ENCODE results near the gene MYD88.
A peak's percentile ranks its signal among the peaks of the same experiment; 100 is the strongest.

Gene MYD88

GRCh38 chr3:38111201-38111600 is 27.3 kb upstream of the MYD88 start:
- DNase-seq, result no peak
- in situ Hi-C loops (cut with MboI; ENCODE audit: low pct_unique_long_range_greater_than_20kb, low sequenced_read_pairs), result no loop called here

DNA sequence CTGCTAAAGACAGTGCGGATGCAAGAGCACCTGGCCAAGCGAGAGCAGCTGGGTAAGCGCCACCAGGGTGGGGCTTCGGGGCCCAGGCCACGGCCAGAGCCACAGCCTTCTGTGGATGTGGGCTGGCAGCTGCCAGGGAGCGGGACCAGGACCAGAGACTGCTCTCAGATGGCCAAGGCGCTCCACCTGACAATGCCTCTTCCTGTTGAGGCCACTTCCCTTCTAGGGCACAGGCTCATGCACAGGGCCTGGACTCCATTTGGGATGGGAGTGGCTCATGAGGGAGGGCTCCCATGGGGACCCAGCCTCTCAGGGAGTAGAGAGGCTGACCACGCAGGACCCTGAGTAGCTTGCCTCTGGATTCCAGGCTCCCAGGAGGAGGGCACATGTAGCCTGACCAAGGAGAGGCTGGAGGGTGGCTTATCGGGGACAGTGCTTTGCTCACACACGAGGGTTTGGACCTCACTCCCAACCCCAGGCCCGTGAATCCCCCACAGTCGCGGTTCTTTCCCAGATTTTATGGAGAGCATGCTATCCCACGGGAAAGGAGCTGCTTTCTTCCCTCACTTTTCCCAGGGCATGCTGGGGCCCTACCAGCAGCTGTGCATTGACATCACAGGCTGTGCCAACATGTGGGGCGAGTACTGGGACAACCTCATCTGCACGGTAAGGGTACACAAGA is 26.6 kb upstream of the MYD88 start:
- no peak for DNase-seq
- in situ Hi-C loops (cut with MboI; ENCODE audit: low pct_unique_long_range_greater_than_20kb, low sequenced_read_pairs), result no loop called here

GRCh38 chr3:38112378-38112761 is 26.1 kb upstream of the MYD88 start:
- in situ Hi-C loops (cut with MboI; ENCODE audit: low pct_unique_long_range_greater_than_20kb, low sequenced_read_pairs), result no loop called here
- no peak for DNase-seq

- no peak for DNase-seq
- in situ Hi-C loops (cut with MboI; ENCODE audit: low pct_unique_long_range_greater_than_20kb, low sequenced_read_pairs), result no loop called here
Observed at GRCh38 chr3:38114052-38114874, 24.2 kb upstream of the MYD88 start.

DNA sequence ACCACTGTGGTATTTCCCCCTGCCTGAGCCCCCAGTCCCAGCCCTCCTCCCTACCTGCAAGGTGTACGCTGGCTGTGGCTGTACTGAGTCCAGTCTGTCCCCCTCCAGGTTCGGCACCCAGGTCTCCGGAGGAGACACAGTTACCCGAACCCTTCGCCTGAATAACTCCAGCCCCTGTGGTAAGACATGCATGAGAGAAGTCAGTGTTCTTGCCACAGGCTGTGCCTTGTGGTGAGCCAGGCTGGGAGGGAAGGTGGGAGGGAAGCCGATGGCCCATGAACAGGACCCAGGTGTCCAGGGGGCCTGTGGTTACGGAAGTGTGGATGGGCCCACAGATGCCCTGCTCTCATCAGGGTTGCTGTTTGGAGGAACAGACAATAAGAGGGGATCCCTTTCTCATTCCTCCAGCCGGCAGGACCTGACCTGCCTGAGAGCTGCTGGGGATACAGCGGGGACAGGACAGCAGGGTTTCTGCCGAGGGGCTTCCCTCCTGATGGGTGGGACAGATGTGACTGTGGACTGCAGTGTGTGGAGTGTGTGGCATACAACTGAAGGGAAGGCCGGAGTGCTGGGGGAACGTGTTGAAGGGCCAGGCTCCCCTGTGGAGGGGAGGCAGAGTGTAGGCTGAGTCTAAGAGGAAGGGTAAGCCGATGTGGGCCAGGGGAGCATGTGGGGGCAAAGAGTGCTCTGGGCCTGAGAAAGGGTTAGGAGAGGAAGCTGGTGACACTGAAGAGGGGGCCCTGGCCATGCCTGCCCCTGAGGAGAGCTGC is 23.4 kb upstream of the MYD88 start:
- no peak for DNase-seq
- in situ Hi-C loops (cut with MboI; ENCODE audit: low pct_unique_long_range_greater_than_20kb, low sequenced_read_pairs), result no loop called here

- in situ Hi-C loops (cut with MboI; ENCODE audit: low pct_unique_long_range_greater_than_20kb, low sequenced_read_pairs), result no loop called here
- DNase-seq, result no peak
Observed at GRCh38 chr3:38115645-38116427, 22.6 kb upstream of the MYD88 start.

DNA sequence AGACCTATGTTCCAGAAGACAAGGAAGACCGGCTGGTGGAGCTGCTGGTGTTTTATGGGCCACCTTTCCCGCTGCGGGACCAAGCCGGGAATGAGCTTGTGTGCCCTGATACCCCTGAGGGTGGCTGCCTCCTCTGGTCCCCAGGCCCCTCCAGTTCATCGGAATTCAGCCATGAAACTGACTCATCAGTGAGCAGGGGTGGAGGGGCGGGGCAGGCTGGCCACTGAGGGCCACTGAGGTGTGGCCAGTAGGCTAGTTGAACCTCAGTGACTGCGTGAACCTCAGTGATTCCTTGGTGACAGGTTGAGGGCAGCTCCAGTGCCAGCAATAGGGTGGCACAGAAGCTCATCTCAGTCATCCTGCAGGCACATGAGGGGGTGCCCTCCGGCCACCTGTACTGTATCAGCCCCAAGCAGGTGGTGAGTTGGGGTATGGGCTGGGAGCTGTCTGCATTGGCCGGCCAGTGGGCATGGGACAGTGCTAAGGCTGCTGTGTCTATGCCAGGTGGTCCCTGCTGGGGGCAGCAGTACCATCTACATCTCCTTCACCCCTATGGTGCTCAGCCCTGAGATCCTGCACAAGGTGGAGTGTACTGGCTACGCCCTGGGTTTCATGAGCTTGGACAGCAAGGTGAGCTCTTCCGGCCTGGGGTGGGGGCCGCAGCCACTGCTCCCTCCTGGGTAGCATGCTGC is 21.8 kb upstream of the MYD88 start:
- in situ Hi-C loops (cut with MboI; ENCODE audit: low pct_unique_long_range_greater_than_20kb, low sequenced_read_pairs), result no loop called here
- DNase-seq, result no peak

DNA sequence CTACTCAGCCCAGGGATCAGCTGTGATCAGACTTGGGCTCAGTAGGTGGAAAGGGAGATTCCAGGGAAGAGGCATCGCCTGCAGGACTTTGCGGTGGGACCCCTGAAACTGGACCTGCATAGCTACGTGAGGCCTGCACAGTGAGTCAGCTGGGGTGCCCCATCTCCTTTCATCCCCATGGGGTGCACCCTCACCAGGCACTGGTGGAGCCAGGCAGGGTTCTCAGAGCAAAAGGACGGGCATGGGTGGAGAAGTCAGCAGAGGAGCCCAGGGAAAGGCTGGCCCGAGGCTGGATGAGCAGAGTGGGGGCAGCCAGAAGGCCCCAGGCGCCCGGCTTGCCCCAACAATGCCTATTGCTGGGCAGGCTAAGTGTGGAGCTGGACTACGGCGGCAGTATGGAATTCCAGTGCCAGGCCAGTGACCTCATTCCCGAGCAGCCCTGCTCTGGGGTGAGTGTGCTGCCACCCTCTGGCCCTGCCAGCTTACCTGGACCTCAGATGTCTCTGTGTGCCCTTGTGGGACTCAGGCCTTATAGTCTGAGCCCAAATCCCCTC is 21.2 kb upstream of the MYD88 start:
- in situ Hi-C loops (cut with MboI; ENCODE audit: low pct_unique_long_range_greater_than_20kb, low sequenced_read_pairs), result no loop called here
- no peak for DNase-seq

GRCh38 chr3:38117748-38118420 is 20.6 kb upstream of the MYD88 start:
- in situ Hi-C loops (cut with MboI; ENCODE audit: low pct_unique_long_range_greater_than_20kb, low sequenced_read_pairs), result no loop called here
- DNase-seq, result peak; percentile 85

GRCh38 chr3:38118421-38119247 is 19.8 kb upstream of the MYD88 start:
- in situ Hi-C loops (cut with MboI; ENCODE audit: low pct_unique_long_range_greater_than_20kb, low sequenced_read_pairs), result no loop called here
- no peak for DNase-seq

DNA sequence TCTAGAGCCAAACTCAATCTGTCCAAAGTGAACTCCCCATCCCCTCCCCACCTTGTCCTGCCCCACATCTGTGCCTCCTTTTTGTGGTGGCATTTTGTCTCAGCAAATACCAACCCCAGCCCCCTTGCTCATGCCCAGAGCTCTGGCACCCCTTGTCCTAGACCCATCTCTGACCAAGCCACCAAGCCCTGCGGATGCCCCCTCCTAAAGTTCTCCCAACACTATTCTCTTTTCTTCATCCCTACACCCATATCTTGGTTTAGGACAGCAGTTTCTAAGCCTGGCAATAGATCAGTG is 19.3 kb upstream of the MYD88 start:
- no peak for DNase-seq
- in situ Hi-C loops (cut with MboI; ENCODE audit: low pct_unique_long_range_greater_than_20kb, low sequenced_read_pairs), result no loop called here

- in situ Hi-C loops (cut with MboI; ENCODE audit: low pct_unique_long_range_greater_than_20kb, low sequenced_read_pairs), result no loop called here
- DNase-seq, result no peak
Observed at GRCh38 chr3:38119821-38120692, 18.4 kb upstream of the MYD88 start.

DNA sequence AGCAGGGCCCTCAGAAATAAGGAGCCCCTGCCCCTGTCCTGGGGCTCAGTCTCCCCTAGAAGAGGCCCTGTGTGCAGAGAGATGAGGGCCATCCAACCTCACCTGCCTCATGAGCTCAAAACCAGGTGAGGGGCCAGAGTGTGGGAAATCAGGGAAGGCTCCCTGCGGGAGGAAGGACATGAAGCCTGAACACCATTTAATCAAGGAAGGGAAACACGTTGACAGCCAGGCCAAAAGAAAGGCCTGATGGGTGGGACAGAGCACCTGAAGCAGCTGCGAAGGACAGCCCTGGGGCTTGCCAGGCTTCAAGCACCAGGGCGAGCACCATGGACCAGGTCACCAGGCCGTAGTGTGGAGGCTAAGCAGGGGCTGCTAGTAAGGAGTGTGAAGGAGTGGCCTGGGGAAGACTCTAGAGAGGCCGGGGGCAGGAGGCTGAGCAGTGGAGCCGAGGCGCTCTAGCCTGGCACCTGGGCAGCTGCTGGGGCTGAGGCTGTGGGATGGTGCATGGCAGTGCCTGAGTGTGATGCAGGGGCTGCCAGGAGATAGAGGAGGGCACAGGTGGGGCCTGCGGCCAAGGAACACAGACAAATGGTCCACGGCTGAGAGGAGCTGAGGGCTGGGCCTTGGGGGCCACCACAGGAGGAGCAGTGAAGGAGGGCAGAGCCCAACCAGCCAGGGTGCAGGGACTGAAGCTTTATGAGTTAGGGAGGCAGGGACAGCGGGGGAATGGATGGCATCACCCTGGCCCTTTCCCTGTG is 17.6 kb upstream of the MYD88 start:
- in situ Hi-C loops (cut with MboI; ENCODE audit: low pct_unique_long_range_greater_than_20kb, low sequenced_read_pairs), result no loop called here
- no peak for DNase-seq

DNA sequence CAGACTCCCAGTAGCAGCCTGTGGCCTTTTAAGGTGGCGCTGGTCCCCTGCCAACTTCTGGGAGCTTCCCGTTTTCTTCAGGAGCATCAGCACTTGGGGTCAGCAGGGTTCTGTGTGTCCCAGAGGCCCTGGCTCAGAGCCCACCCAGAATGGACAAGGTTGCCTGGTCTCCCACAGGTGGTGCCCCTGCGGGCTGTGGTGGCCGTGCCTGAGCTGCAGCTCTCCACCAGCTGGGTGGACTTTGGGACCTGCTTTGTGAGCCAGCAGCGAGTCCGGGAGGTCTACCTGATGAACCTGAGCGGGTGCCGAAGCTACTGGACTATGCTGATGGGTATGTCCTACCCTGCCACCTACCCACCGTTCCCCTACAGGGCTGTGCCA is 17.0 kb upstream of the MYD88 start:
- DNase-seq, result no peak
- in situ Hi-C loops (cut with MboI; ENCODE audit: low pct_unique_long_range_greater_than_20kb, low sequenced_read_pairs), result no loop called here

GRCh38 chr3:38121832-38122461 is 16.5 kb upstream of the MYD88 start:
- DNase-seq, result no peak
- in situ Hi-C loops (cut with MboI; ENCODE audit: low pct_unique_long_range_greater_than_20kb, low sequenced_read_pairs), result no loop called here
